ENCODE data around the gene ELMO1. TPM values are rescaled to one million over a fixed set of nuclear protein-coding genes. Genes with fewer than 3 reads are reported as not detected.

The ELMO1 gene
- total RNA-seq, 1 donor from 2014 or later: 78.9 TPM

GRCh38 chr7:37116093-37116701, 332.5 kb downstream of the ELMO1 start:
- DNase-seq: no peak

- no peak for DNase-seq
These were observed 334.9 kb downstream of the ELMO1 start for GRCh38 chr7:37113661-37114355.

- no peak for DNase-seq
These were observed 335.8 kb downstream of the ELMO1 start for GRCh38 chr7:37112876-37113275.

GRCh38 chr7:37112218-37112617, 336.4 kb downstream of the ELMO1 start:
- DNase-seq: no peak

- no peak for DNase-seq
These were observed 337.2 kb downstream of the ELMO1 start for GRCh38 chr7:37111459-37111858.

GRCh38 chr7:37110660-37111424, 337.8 kb downstream of the ELMO1 start:
- no peak for DNase-seq

GRCh38 chr7:37109843-37110242, 338.8 kb downstream of the ELMO1 start:
- no peak for DNase-seq

- no peak for DNase-seq
These were observed 339.5 kb downstream of the ELMO1 start for GRCh38 chr7:37109016-37109683.

- DNase-seq: no peak
These were observed 340.0 kb downstream of the ELMO1 start for GRCh38 chr7:37108615-37109014.

GRCh38 chr7:37107047-37107750, 341.5 kb downstream of the ELMO1 start:
- no peak for DNase-seq

GRCh38 chr7:37105762-37106161, 342.9 kb downstream of the ELMO1 start:
- no peak for DNase-seq

- DNase-seq: no peak
These were observed 343.7 kb downstream of the ELMO1 start for GRCh38 chr7:37104822-37105518.

GRCh38 chr7:37102518-37103137, 346.0 kb downstream of the ELMO1 start:
- no peak for DNase-seq

- no peak for DNase-seq
These were observed 347.8 kb downstream of the ELMO1 start for GRCh38 chr7:37100735-37101331.

- DNase-seq: no peak
These were observed 349.9 kb downstream of the ELMO1 start for GRCh38 chr7:37098762-37099161.

- DNase-seq: no peak
These were observed 350.7 kb downstream of the ELMO1 start for GRCh38 chr7:37097983-37098382.

GRCh38 chr7:37097276-37097675, 351.4 kb downstream of the ELMO1 start:
- DNase-seq: no peak

GRCh38 chr7:37096341-37096740, 352.3 kb downstream of the ELMO1 start:
- DNase-seq: no peak

GRCh38 chr7:37095122-37095521, 353.5 kb downstream of the ELMO1 start:
- DNase-seq: no peak

GRCh38 chr7:37093257-37093656, 355.4 kb downstream of the ELMO1 start:
- DNase-seq: no peak

GRCh38 chr7:37092548-37092947, 356.1 kb downstream of the ELMO1 start:
- DNase-seq: no peak

Data from occipital lobe (tissue), 2 donors.